Panc1 (cell line): ENCODE data around the gene POU2F1. TPM values are rescaled to one million over a fixed set of nuclear protein-coding genes. Genes with fewer than 3 reads are reported as not detected.

Source experiments
- ATAC-seq: fragments of 200-7000 bp; cut with Tn5 transposase; 2 replicates; pipeline ENCODE4 v1.9.1; 2020; ENCODE audit warnings: mild to moderate bottlenecking, moderate library complexity
- BruUV-seq: library from RNA; stranded (reverse); fragments of 400-500 nt; replicated peaks from 2 replicates; lab custom pipeline; 2021; lab: Mats Ljungman, UMichigan
- CTCF ChIA-PET: fragments of 300-600 bp; sonication (Branson Sonifier 250); formaldehyde crosslinking; loops from one replicate; lab custom pipeline; 2022; ENCODE audit warnings: antibody characterized with exemption; lab: Charles Lee
- POLR2A ChIA-PET: fragments of 300-600 bp; sonication (Branson Sonifier 250); formaldehyde crosslinking; loops from one replicate; lab custom pipeline; 2022; ENCODE audit warnings: antibody characterized with exemption; lab: Charles Lee
- DNase-seq: peaks from one replicate; pipeline ENCODE4 v3.0.0-alpha.2; 2010; ENCODE audit warnings: low read depth, low spot score
- H3K27ac ChIP-seq: 2 replicates; pipeline ENCODE4 v1.5.1; 2011; ENCODE audit warnings: mild to moderate bottlenecking, low read length, inconsistent platforms
- H3K27me3 ChIP-seq: fragments of 200-500 bp; sonication (Bioruptor generic); 2 replicates; pipeline ENCODE4 v1.6.0; 2014; ENCODE audit warnings: low read length, inconsistent platforms; ENCODE audit not compliant: control insufficient read depth, insufficient read depth
- H3K36me3 ChIP-seq: fragments of 200-500 bp; sonication (Bioruptor generic); 2 replicates; pipeline ENCODE4 v1.5.1; 2014; ENCODE audit warnings: inconsistent platforms, mild to moderate bottlenecking, low read length, moderate library complexity; ENCODE audit not compliant: control insufficient read depth, insufficient read depth
- H3K4me1 ChIP-seq: 2 replicates; pipeline ENCODE4 v1.5.1; 2011; ENCODE audit warnings: inconsistent platforms, mild to moderate bottlenecking, low read length, moderate library complexity; ENCODE audit not compliant: control insufficient read depth, insufficient read depth
- H3K4me3 ChIP-seq, 2 experiments: 2 replicates each; pipeline ENCODE4 v1.5.1; 2011 to 2012; ENCODE audit warnings: low read depth in 2 of 2, low read length in 2 of 2, mild to moderate bottlenecking in 2 of 2, inconsistent platforms in 1 of 2, moderate library complexity in 1 of 2
- H3K9me3 ChIP-seq: fragments of 200-500 bp; sonication (Bioruptor generic); 2 replicates; pipeline ENCODE4 v1.5.1; 2014; ENCODE audit warnings: low read depth, mild to moderate bottlenecking, inconsistent platforms, low read length, moderate library complexity; ENCODE audit not compliant: control insufficient read depth, insufficient read depth
- CTCF ChIP-seq: fragments of 450-650 bp; IDR thresholded peaks from 2 replicates; pipeline ENCODE4 v1.5.1; 2017; ENCODE audit warnings: mild to moderate bottlenecking
- POLR2AphosphoS5 ChIP-seq: IDR thresholded peaks from 2 replicates; pipeline ENCODE4 v1.6.1; 2012; ENCODE audit warnings: mild to moderate bottlenecking, low read depth, low read length, moderate library complexity
- REST ChIP-seq, 2 experiments: IDR thresholded peaks; 2 replicates each; pipeline ENCODE4 v1.6.1; 2011 to 2012; ENCODE audit warnings: low read depth in 2 of 2, control low read depth in 1 of 2, low read length in 1 of 2, mild to moderate bottlenecking in 1 of 2, moderate library complexity in 1 of 2; ENCODE audit not compliant: insufficient read depth in 1 of 2
- SIN3A ChIP-seq: IDR thresholded peaks from 2 replicates; pipeline ENCODE4 v1.6.1; 2012; ENCODE audit warnings: low read depth, mild to moderate bottlenecking, low read length, moderate library complexity, borderline replicate concordance; ENCODE audit not compliant: insufficient read depth
- TCF7L2 ChIP-seq: IDR thresholded peaks from 2 replicates; pipeline ENCODE4 v1.6.1; 2011; ENCODE audit warnings: mild to moderate bottlenecking, low read depth, low read length, inconsistent platforms
- in situ Hi-C: cut with HindIII; loops from 2 replicates; pipeline ENCODE4 v1.10.0; 2016; ENCODE audit warnings: low sequenced_read_pairs, low pct_unique_long_range_greater_than_20kb
- intact Hi-C: fragments of 100-400 bp; cut with micrococcal nuclease; formaldehyde crosslinking; loops from one replicate; pipeline ENCODE4 v1.10.0; 2022; ENCODE audit not compliant: unreplicated experiment
- total RNA-seq: library from RNA; stranded (reverse); gene quantifications from one replicate; pipeline ENCODE4 v1.2.1, GENCODE V29; 2021; ENCODE audit not compliant: unreplicated experiment

POU2F1 gene
- total RNA-seq, 1 experiment from 2014 or later: 17.1 TPM

GRCh38 chr1:167185974-167186657, 34.6 kb upstream of the POU2F1 start:
- no peak for TF ChIP-seq CTCF
- TF ChIP-seq SIN3A: no peak
- TF ChIP-seq TCF7L2: no peak
- TF ChIP-seq POLR2AphosphoS5: no peak
- no peak for TF ChIP-seq REST (IDR thresholded peaks at IDR 0.05; ENCODE audit: insufficient read depth in 1 of 2, low read depth in 2 of 2, low read length in 1 of 2)
- POLR2A ChIA-PET: no interaction called here
- Histone ChIP-seq H3K27ac (no peak overlapping the region), H3K36me3 (no peaks in the 10 kb centered on the region), H3K4me1 (no peaks in the 10 kb centered on the region), H3K27me3 (no peaks in the 10 kb centered on the region), H3K4me3 (no peak overlapping the region), H3K9me3 (no peaks in the 10 kb centered on the region)
- ATAC-seq: no peak
- CTCF ChIA-PET: no interaction called here
- intact Hi-C loops (no loop called here), in situ Hi-C loops (no loop called here)
- DNase-seq: no peak
- no TSS peak for BruUV-seq

- no peaks in the 10 kb centered on the region for H3K36me3 ChIP-seq
- H3K27me3 ChIP-seq: no peaks in the 10 kb centered on the region
- TF ChIP-seq REST (IDR thresholded peaks at IDR 0.05; ENCODE audit: insufficient read depth in 1 of 2, low read depth in 2 of 2, low read length in 1 of 2): no peak
- no peak for TF ChIP-seq SIN3A
- TF ChIP-seq CTCF: no peak
- TF ChIP-seq TCF7L2: no peak
- no peak for TF ChIP-seq POLR2AphosphoS5
- DNase-seq (no peak), ATAC-seq (no peak)
- in situ Hi-C loops (no loop called here), intact Hi-C loops (no loop called here)
- no peak overlapping the region for H3K27ac ChIP-seq
- H3K4me3 ChIP-seq: no peak overlapping the region
- no peaks in the 10 kb centered on the region for H3K9me3 ChIP-seq
- POLR2A ChIA-PET: no interaction called here
- CTCF ChIA-PET: no interaction called here
- H3K4me1 ChIP-seq: no peaks in the 10 kb centered on the region
- BruUV-seq: no TSS peak
Observed at GRCh38 chr1:167186771-167187170, 33.9 kb upstream of the POU2F1 start.
